Measurements from ENCODE around the gene KCNJ18.
"Not testable (repeated sequence)": the region's sequence is repeated elsewhere in the genome, so short reads cannot be mapped to it uniquely, and the experiment has no call there.

The KCNJ18 gene

GRCh38 chr17:21742326-21742725, 50.0 kb downstream of the KCNJ18 start:
- H3K79me2 ChIP-seq (ENCODE audit: insufficient read depth, low read depth), result no peaks in the 10 kb centered on the region
- no peaks in the 10 kb centered on the region for H4K20me1 ChIP-seq (ENCODE audit: insufficient read depth)
- no peak overlapping the region for H3K4me2 ChIP-seq
- no peak overlapping the region for H3K27ac ChIP-seq
- no peak for TF ChIP-seq CTCF (conservative IDR thresholded peaks at IDR 0.05; ENCODE audit: low read depth, low read length)
- peaks cover 11% of the 10 kb centered on the region for H3K4me1 ChIP-seq (ENCODE audit: low read depth, poor library complexity, severe bottlenecking)
- H2AFZ ChIP-seq (ENCODE audit: low read depth), result no peak overlapping the region
- no peaks in the 10 kb centered on the region for H3K36me3 ChIP-seq (ENCODE audit: insufficient read depth)
- no peak overlapping the region for H3K4me3 ChIP-seq (IDR thresholded peaks at IDR 0.05; ENCODE audit: insufficient read depth, low read depth, low read length)
- no peaks in the 10 kb centered on the region for H3K27me3 ChIP-seq (ENCODE audit: insufficient read depth, low read depth)
- H3K9ac ChIP-seq, result no peak overlapping the region

GRCh38 chr17:21744151-21744550, 51.8 kb downstream of the KCNJ18 start:
- not testable (repeated sequence) for H3K36me3 ChIP-seq (ENCODE audit: insufficient read depth); H3K27me3 ChIP-seq (ENCODE audit: insufficient read depth, low read depth); H3K4me3 ChIP-seq (IDR thresholded peaks at IDR 0.05; ENCODE audit: insufficient read depth, low read depth, low read length); H4K20me1 ChIP-seq (ENCODE audit: insufficient read depth); H3K27ac ChIP-seq; H3K79me2 ChIP-seq (ENCODE audit: insufficient read depth, low read depth); H3K4me1 ChIP-seq (ENCODE audit: low read depth, poor library complexity, severe bottlenecking); H3K4me2 ChIP-seq; H2AFZ ChIP-seq (ENCODE audit: low read depth); H3K9ac ChIP-seq

- not testable (repeated sequence) for H2AFZ ChIP-seq (ENCODE audit: low read depth); H3K4me1 ChIP-seq (ENCODE audit: low read depth, poor library complexity, severe bottlenecking); H4K20me1 ChIP-seq (ENCODE audit: insufficient read depth)
Observed at GRCh38 chr17:21744621-21745020, 52.3 kb downstream of the KCNJ18 start.

GRCh38 chr17:21745385-21746054, 53.2 kb downstream of the KCNJ18 start:
- H3K36me3 ChIP-seq (ENCODE audit: insufficient read depth); H3K27me3 ChIP-seq (ENCODE audit: insufficient read depth, low read depth); H2AFZ ChIP-seq (ENCODE audit: low read depth); H3K4me3 ChIP-seq (IDR thresholded peaks at IDR 0.05; ENCODE audit: insufficient read depth, low read depth, low read length); H3K4me1 ChIP-seq (ENCODE audit: low read depth, poor library complexity, severe bottlenecking); H3K9ac ChIP-seq; H3K79me2 ChIP-seq (ENCODE audit: insufficient read depth, low read depth); H4K20me1 ChIP-seq (ENCODE audit: insufficient read depth); H3K4me2 ChIP-seq; H3K27ac ChIP-seq: not testable (repeated sequence)

More at GRCh38 chr17:21744621-21745020, 52.3 kb downstream of the KCNJ18 start:
- not testable (repeated sequence) for H3K27me3 ChIP-seq (ENCODE audit: insufficient read depth, low read depth); H3K36me3 ChIP-seq (ENCODE audit: insufficient read depth); H3K4me3 ChIP-seq (IDR thresholded peaks at IDR 0.05; ENCODE audit: insufficient read depth, low read depth, low read length); H3K4me2 ChIP-seq; H3K79me2 ChIP-seq (ENCODE audit: insufficient read depth, low read depth); H3K9ac ChIP-seq; H3K27ac ChIP-seq

GRCh38 chr17:21746415-21746814, 54.1 kb downstream of the KCNJ18 start:
- H2AFZ ChIP-seq (ENCODE audit: low read depth); H3K4me1 ChIP-seq (ENCODE audit: low read depth, poor library complexity, severe bottlenecking); H3K4me2 ChIP-seq; H3K27ac ChIP-seq; H3K79me2 ChIP-seq (ENCODE audit: insufficient read depth, low read depth); H3K36me3 ChIP-seq (ENCODE audit: insufficient read depth); H3K4me3 ChIP-seq (IDR thresholded peaks at IDR 0.05; ENCODE audit: insufficient read depth, low read depth, low read length); H3K9ac ChIP-seq; H4K20me1 ChIP-seq (ENCODE audit: insufficient read depth); H3K27me3 ChIP-seq (ENCODE audit: insufficient read depth, low read depth): not testable (repeated sequence)

- H2AFZ ChIP-seq (ENCODE audit: low read depth); H3K9ac ChIP-seq; H3K36me3 ChIP-seq (ENCODE audit: insufficient read depth); H4K20me1 ChIP-seq (ENCODE audit: insufficient read depth); H3K4me2 ChIP-seq; H3K27ac ChIP-seq; H3K4me3 ChIP-seq (IDR thresholded peaks at IDR 0.05; ENCODE audit: insufficient read depth, low read depth, low read length); H3K4me1 ChIP-seq (ENCODE audit: low read depth, poor library complexity, severe bottlenecking); H3K27me3 ChIP-seq (ENCODE audit: insufficient read depth, low read depth); H3K79me2 ChIP-seq (ENCODE audit: insufficient read depth, low read depth): not testable (repeated sequence)
Observed at GRCh38 chr17:21747195-21747915, 55.0 kb downstream of the KCNJ18 start.

- H3K36me3 ChIP-seq (ENCODE audit: insufficient read depth); H3K4me1 ChIP-seq (ENCODE audit: low read depth, poor library complexity, severe bottlenecking); H3K27ac ChIP-seq; H4K20me1 ChIP-seq (ENCODE audit: insufficient read depth); H3K27me3 ChIP-seq (ENCODE audit: insufficient read depth, low read depth); H3K4me2 ChIP-seq; H2AFZ ChIP-seq (ENCODE audit: low read depth); H3K4me3 ChIP-seq (IDR thresholded peaks at IDR 0.05; ENCODE audit: insufficient read depth, low read depth, low read length); H3K9ac ChIP-seq; H3K79me2 ChIP-seq (ENCODE audit: insufficient read depth, low read depth): not testable (repeated sequence)
Observed at GRCh38 chr17:21748686-21749085, 56.4 kb downstream of the KCNJ18 start.

GRCh38 chr17:21749696-21750531, 57.6 kb downstream of the KCNJ18 start:
- not testable (repeated sequence) for H3K27ac ChIP-seq; H3K4me1 ChIP-seq (ENCODE audit: low read depth, poor library complexity, severe bottlenecking); H3K36me3 ChIP-seq (ENCODE audit: insufficient read depth); H3K27me3 ChIP-seq (ENCODE audit: insufficient read depth, low read depth); H3K4me3 ChIP-seq (IDR thresholded peaks at IDR 0.05; ENCODE audit: insufficient read depth, low read depth, low read length); H4K20me1 ChIP-seq (ENCODE audit: insufficient read depth); H3K4me2 ChIP-seq; H3K9ac ChIP-seq; H3K79me2 ChIP-seq (ENCODE audit: insufficient read depth, low read depth); H2AFZ ChIP-seq (ENCODE audit: low read depth)

- H4K20me1 ChIP-seq (ENCODE audit: insufficient read depth); H3K4me2 ChIP-seq; H3K27ac ChIP-seq; H3K79me2 ChIP-seq (ENCODE audit: insufficient read depth, low read depth); H3K27me3 ChIP-seq (ENCODE audit: insufficient read depth, low read depth); H3K4me1 ChIP-seq (ENCODE audit: low read depth, poor library complexity, severe bottlenecking); H2AFZ ChIP-seq (ENCODE audit: low read depth); H3K9ac ChIP-seq; H3K4me3 ChIP-seq (IDR thresholded peaks at IDR 0.05; ENCODE audit: insufficient read depth, low read depth, low read length); H3K36me3 ChIP-seq (ENCODE audit: insufficient read depth): not testable (repeated sequence)
Observed at GRCh38 chr17:21751111-21751510, 58.8 kb downstream of the KCNJ18 start.
